SK-N-SH (cell line): ENCODE results near the gene MAPK9. TPM values are rescaled to one million over a fixed set of nuclear protein-coding genes. Genes with fewer than 3 reads are reported as not detected.

Source experiments
- CTCF ChIA-PET: fragments of 300-600, 350-600 bp; formaldehyde crosslinking; extraction: SDS; loops from one replicate; lab custom pipeline; 2021; lab: Yijun Ruan, JAX
- POLR2A ChIA-PET: fragments of 350-600 bp; sonication (Branson Sonifier 250); formaldehyde crosslinking; extraction: SDS; loops from one replicate; lab custom pipeline; 2020; ENCODE audit warnings: antibody characterized with exemption, inconsistent platforms; lab: Yijun Ruan, JAX
- DNase-seq: peaks from one replicate; pipeline ENCODE4 v3.0.0; 2012
- H2AFZ ChIP-seq: fragments of 200-600 bp; sonication (generic); 2 replicates; pipeline ENCODE4 v1.8.1; 2016; ENCODE audit warnings: antibody characterized with exemption, mild to moderate bottlenecking, low read depth
- H3F3A ChIP-seq: fragments of 200-600 bp; sonication (generic); replicated peaks from 2 replicates; pipeline ENCODE3; 2016; ENCODE audit warnings: antibody characterized with exemption, mild to moderate bottlenecking; ENCODE audit not compliant: insufficient read depth
- H3K27ac ChIP-seq, 2 experiments: fragments of 200-500 bp in 1 of 2; fragments of 200-600 bp in 1 of 2; sonication (Bioruptor generic) in 1 of 2; sonication (generic), shearing (Covaris generic) in 1 of 2; 2 replicates each; pipeline versions ENCODE4 v1.5.1 to v1.6.1; 2014 to 2016; ENCODE audit warnings: low read depth in 2 of 2, inconsistent platforms in 1 of 2, low read length in 1 of 2, mild to moderate bottlenecking in 1 of 2, mixed read lengths in 1 of 2
- H3K27me3 ChIP-seq: fragments of 200-600 bp; sonication (generic), shearing (Covaris generic); 2 replicates; pipeline ENCODE4 v1.6.1; 2016; ENCODE audit warnings: mixed run types; ENCODE audit not compliant: insufficient read depth
- H3K36me3 ChIP-seq, 2 experiments: fragments of 200-500 bp in 1 of 2; fragments of 200-600 bp in 1 of 2; sonication (Bioruptor generic) in 1 of 2; sonication (generic) in 1 of 2; replicated peaks in 1 of 2; 2 replicates each; pipeline versions ENCODE3 to v1.5.1; 2014 to 2016; ENCODE audit warnings: low read length in 1 of 2, mild to moderate bottlenecking in 1 of 2; ENCODE audit not compliant: insufficient read depth in 2 of 2, control insufficient read depth in 1 of 2
- H3K4me1 ChIP-seq, 2 experiments: fragments of 200-500 bp in 1 of 2; fragments of 200-600 bp in 1 of 2; sonication (Bioruptor generic) in 1 of 2; sonication (generic), shearing (Covaris generic) in 1 of 2; 2 replicates each; pipeline versions ENCODE4 v1.5.1 to v1.6.1; 2014 to 2016; ENCODE audit warnings: low read depth in 1 of 2, low read length in 1 of 2, mixed run types in 1 of 2; ENCODE audit not compliant: insufficient read depth in 2 of 2, control insufficient read depth in 1 of 2
- H3K4me2 ChIP-seq: fragments of 200-600 bp; sonication (generic), shearing (Covaris generic); 2 replicates; pipeline ENCODE4 v1.6.1; 2017; ENCODE audit warnings: mixed run types
- H3K4me3 ChIP-seq, 2 experiments: fragments of 200-500 bp in 1 of 2; fragments of 200-600 bp in 1 of 2; sonication (Bioruptor generic) in 1 of 2; sonication (generic), shearing (Covaris generic) in 1 of 2; 2 replicates each; pipeline versions ENCODE4 v1.5.1 to v1.8.1; 2014 to 2016; ENCODE audit warnings: low read depth in 2 of 2, inconsistent platforms in 1 of 2, low read length in 1 of 2, mild to moderate bottlenecking in 1 of 2, mixed read lengths in 1 of 2, moderate library complexity in 1 of 2
- H3K79me2 ChIP-seq: fragments of 200-600 bp; sonication (generic); 2 replicates; pipeline ENCODE4 v1.8.1; 2017; ENCODE audit warnings: mild to moderate bottlenecking; ENCODE audit not compliant: insufficient read depth
- H3K9ac ChIP-seq: fragments of 200-600 bp; sonication (generic); 2 replicates; pipeline ENCODE4 v1.6.1; 2017; ENCODE audit warnings: mixed run types
- H3K9me2 ChIP-seq: fragments of 200-600 bp; sonication (generic); 2 replicates; pipeline ENCODE4 v1.6.1; 2017; ENCODE audit warnings: mixed run types
- H3K9me3 ChIP-seq: fragments of 200-600 bp; sonication (generic); 2 replicates; pipeline ENCODE4 v1.6.1; 2017; ENCODE audit warnings: mixed run types, mild to moderate bottlenecking, moderate library complexity
- H4K20me1 ChIP-seq: fragments of 200-600 bp; sonication (generic); 2 replicates; pipeline ENCODE4 v1.6.1; 2017; ENCODE audit warnings: mild to moderate bottlenecking, mixed run types; ENCODE audit not compliant: insufficient read depth
- CHD2 ChIP-seq: fragments of 150-350 bp; IDR thresholded peaks from 2 replicates; pipeline ENCODE4 v1.6.1; 2018; ENCODE audit warnings: low read length; ENCODE audit not compliant: partially characterized antibody
- EP300 ChIP-seq, 2 experiments: IDR thresholded peaks; 2 replicates each; pipeline versions ENCODE4 v1.4.0 to v1.6.1; 2012; ENCODE audit warnings: borderline replicate concordance in 1 of 2, low read depth in 1 of 2, low read length in 1 of 2
- EZH2phosphoT487 ChIP-seq: fragments of 200-600 bp; sonication (generic); IDR thresholded peaks from 2 replicates; pipeline ENCODE4 v1.6.1; 2017; ENCODE audit warnings: low read depth, mixed run types, mild to moderate bottlenecking, antibody characterized with exemption, moderate library complexity, borderline replicate concordance
- GABPA ChIP-seq: IDR thresholded peaks from 2 replicates; pipeline ENCODE4 v1.4.0; 2012; ENCODE audit warnings: low read depth, mild to moderate bottlenecking
- JUND ChIP-seq: IDR thresholded peaks from 2 replicates; pipeline ENCODE4 v1.4.0; 2012
- NFIC ChIP-seq: IDR thresholded peaks from 2 replicates; pipeline ENCODE4 v1.4.0; 2012; ENCODE audit warnings: borderline replicate concordance
- RCOR1 ChIP-seq: fragments of 150-350 bp; IDR thresholded peaks from 2 replicates; pipeline ENCODE4 v1.6.1; 2017; ENCODE audit warnings: antibody characterized with exemption, low read length
- SIN3A ChIP-seq: IDR thresholded peaks from 2 replicates; pipeline ENCODE4 v1.6.1; 2012; ENCODE audit warnings: low read depth, mild to moderate bottlenecking, low read length, moderate library complexity, borderline replicate concordance
- WGBS: methylation state at CpG from one replicate; pipeline ENCODE4 v1.1.6; 2017; ENCODE audit warnings: low lambda C conversion rate; 5-methylcytosine and 5-hydroxymethylcytosine counted together
- polyA plus RNA-seq, 3 experiments: library from polyadenylated mRNA; depleted of rRNA; stranded (reverse); fragments of >200 nt; gene quantifications; 2 replicates each; pipeline ENCODE4 v1.2.3, GENCODE V29; 2012
- TF ChIP-seq, protein P1 (sequence below): IDR thresholded peaks from 2 replicates; pipeline ENCODE4; 2012
- TF ChIP-seq, protein P2 (sequence below): fragments of 200-600 bp; sonication (generic); IDR thresholded peaks from 2 replicates; pipeline ENCODE4 v1.6.1; 2017; ENCODE audit warnings: antibody characterized with exemption, mild to moderate bottlenecking, moderate library complexity

MAPK9 gene
- polyA plus RNA-seq, 1 of the 3 experiments (the other 2 are of a cell fraction), result 23.9 TPM

DNA sequence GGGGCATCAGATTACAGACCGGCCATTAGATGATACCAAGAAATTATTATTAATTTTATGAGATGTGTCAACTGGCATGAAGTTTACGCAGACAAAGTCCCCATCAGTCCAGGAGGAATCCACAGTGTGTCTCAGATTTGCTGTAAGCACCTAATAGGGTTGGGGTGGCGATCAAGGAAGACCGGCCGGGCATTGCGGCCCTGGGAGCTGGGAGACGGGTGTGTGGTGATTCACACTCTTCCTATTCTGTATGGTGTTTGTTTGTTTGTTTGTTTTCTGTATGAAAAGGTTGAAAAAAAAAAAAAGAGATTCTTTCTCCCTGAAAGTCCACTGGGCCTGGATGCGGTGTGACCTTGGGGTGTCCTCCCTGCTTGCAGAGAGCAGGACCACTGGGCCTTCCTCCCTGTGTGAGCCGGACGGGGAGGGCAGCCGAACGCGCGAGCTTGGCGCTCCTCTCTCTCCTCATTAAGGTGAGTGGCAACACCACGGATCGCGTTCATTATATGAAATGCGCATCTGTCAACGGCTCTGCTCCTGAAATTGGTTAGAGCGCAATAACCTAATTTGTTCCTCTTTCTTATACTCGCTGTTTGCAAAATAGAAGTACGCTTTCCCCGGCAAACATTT is 98.0 kb downstream of the MAPK9 start:
- no peak for TF ChIP-seq NFIC
- no peak for TF ChIP-seq JUND
- no peak for TF ChIP-seq RCOR1
- TF ChIP-seq CHD2, result no peak
- no peak for TF ChIP-seq EZH2phosphoT487
- TF ChIP-seq, all 33 proteins: peak for 0
- POLR2A ChIA-PET, result no interaction called here
- no peaks in the 10 kb centered on the region for H4K20me1 ChIP-seq
- no peaks in the 10 kb centered on the region for H3K9me2 ChIP-seq
- WGBS, result 78% methylated on average over 24 of the region's 24 CpGs
- no peak overlapping the region for H3K4me3 ChIP-seq
- no peak for DNase-seq
- H3F3A ChIP-seq, result no peaks in the 10 kb centered on the region
- CTCF ChIA-PET, result interaction anchor here (2.5 kb wide), 1 partner anchor 15 kb away, joined by 9 read pairs; the partner anchor contains the start of gene RASGEF1C
- H3K27ac ChIP-seq, result no peak overlapping the region
- H3K9ac ChIP-seq, result no peak overlapping the region
- no peak overlapping the region for H2AFZ ChIP-seq
- H3K27me3 ChIP-seq, result no peaks in the 10 kb centered on the region
- H3K4me2 ChIP-seq, result no peak overlapping the region
- H3K36me3 ChIP-seq, result no peaks in the 10 kb centered on the region
- H3K79me2 ChIP-seq, result no peaks in the 10 kb centered on the region
- no peaks in the 10 kb centered on the region for H3K9me3 ChIP-seq
- H3K4me1 ChIP-seq, result no peaks in the 10 kb centered on the region

DNA sequence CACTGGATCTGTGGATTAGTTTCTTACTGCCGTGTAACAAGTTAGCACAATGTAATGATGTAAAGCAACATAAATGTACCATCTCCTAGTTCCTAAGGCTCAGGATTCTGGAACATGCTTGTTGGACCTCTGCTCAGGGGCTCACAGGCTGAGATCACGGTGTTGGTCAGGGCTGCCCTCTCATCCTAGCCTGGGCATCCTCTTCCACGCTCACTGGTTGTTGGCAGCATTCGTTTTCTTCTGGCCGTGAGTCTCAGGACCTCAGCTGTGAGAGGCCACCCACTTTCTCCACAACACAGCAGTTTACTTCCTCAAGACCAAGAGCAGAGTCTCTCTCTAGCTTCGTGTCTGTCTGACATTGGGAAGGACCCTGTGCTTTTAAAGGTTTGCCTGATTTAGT is 100.2 kb downstream of the MAPK9 start:
- H3K27me3 ChIP-seq, result no peaks in the 10 kb centered on the region
- no peak overlapping the region for H3K4me2 ChIP-seq
- H3K9me2 ChIP-seq, result no peaks in the 10 kb centered on the region
- no peak for DNase-seq
- H3K79me2 ChIP-seq, result no peaks in the 10 kb centered on the region
- H3K27ac ChIP-seq, result no peak overlapping the region
- no peaks in the 10 kb centered on the region for H3F3A ChIP-seq
- TF ChIP-seq, protein P1, sequence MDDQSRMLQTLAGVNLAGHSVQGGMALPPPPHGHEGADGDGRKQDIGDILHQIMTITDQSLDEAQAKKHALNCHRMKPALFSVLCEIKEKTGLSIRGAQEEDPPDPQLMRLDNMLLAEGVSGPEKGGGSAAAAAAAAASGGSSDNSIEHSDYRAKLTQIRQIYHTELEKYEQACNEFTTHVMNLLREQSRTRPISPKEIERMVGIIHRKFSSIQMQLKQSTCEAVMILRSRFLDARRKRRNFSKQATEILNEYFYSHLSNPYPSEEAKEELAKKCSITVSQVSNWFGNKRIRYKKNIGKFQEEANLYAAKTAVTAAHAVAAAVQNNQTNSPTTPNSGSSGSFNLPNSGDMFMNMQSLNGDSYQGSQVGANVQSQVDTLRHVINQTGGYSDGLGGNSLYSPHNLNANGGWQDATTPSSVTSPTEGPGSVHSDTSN, result no peak
- TF ChIP-seq, protein P2, sequence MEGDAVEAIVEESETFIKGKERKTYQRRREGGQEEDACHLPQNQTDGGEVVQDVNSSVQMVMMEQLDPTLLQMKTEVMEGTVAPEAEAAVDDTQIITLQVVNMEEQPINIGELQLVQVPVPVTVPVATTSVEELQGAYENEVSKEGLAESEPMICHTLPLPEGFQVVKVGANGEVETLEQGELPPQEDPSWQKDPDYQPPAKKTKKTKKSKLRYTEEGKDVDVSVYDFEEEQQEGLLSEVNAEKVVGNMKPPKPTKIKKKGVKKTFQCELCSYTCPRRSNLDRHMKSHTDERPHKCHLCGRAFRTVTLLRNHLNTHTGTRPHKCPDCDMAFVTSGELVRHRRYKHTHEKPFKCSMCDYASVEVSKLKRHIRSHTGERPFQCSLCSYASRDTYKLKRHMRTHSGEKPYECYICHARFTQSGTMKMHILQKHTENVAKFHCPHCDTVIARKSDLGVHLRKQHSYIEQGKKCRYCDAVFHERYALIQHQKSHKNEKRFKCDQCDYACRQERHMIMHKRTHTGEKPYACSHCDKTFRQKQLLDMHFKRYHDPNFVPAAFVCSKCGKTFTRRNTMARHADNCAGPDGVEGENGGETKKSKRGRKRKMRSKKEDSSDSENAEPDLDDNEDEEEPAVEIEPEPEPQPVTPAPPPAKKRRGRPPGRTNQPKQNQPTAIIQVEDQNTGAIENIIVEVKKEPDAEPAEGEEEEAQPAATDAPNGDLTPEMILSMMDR, result no peak
- TF ChIP-seq GABPA (no peak), EP300 (IDR thresholded peaks at IDR 0.05; ENCODE audit: borderline replicate concordance in 1 of 2, low read depth in 1 of 2, low read length in 1 of 2) (no peak), SIN3A (no peak), CHD2 (no peak)
- no peak overlapping the region for H3K9ac ChIP-seq
- H2AFZ ChIP-seq, result no peak overlapping the region
- WGBS, result 31% methylated on average over 6 of the region's 6 CpGs
- ChIA-PET CTCF (interaction anchor here (2.5 kb wide), 1 partner anchor 17 kb away, joined by 9 read pairs; the partner anchor contains the start of gene RASGEF1C), POLR2A (no interaction called here)
- no peak overlapping the region for H3K4me3 ChIP-seq
- no peaks in the 10 kb centered on the region for H4K20me1 ChIP-seq
- no peaks in the 10 kb centered on the region for H3K9me3 ChIP-seq
- H3K4me1 ChIP-seq, result no peaks in the 10 kb centered on the region
- no peaks in the 10 kb centered on the region for H3K36me3 ChIP-seq
